Right cardiac atrium (tissue), 5 donors: ENCODE results near the gene ATF2. TPM values are rescaled to one million over a fixed set of nuclear protein-coding genes. Genes with fewer than 3 reads are reported as not detected.
"Not testable (repeated sequence)": the region's sequence is repeated elsewhere in the genome, so short reads cannot be mapped to it uniquely, and the experiment has no call there.

Experiments used
- ATAC-seq, 2 donors: fragments of 200-7000 bp; cut with Tn5 transposase; one replicate each; pipeline versions ENCODE4 v1.8.0 to v1.9.1; 2020; ENCODE audit warnings: moderate library complexity in 2 of 2, mild to moderate bottlenecking in 1 of 2
- DNase-seq, 3 donors: peaks; one replicate each; pipeline ENCODE4 v3.0.0-alpha.2; 2020
- H3K27ac ChIP-seq: one replicate; pipeline ENCODE4 v1.5.1; 2013; ENCODE audit warnings: mild to moderate bottlenecking, low read length, control low read depth, moderate library complexity
- H3K27me3 ChIP-seq: one replicate; pipeline ENCODE4 v1.6.1; 2013; ENCODE audit not compliant: control insufficient read depth, insufficient read depth
- H3K4me1 ChIP-seq: one replicate; pipeline ENCODE4 v1.6.1; 2013; ENCODE audit warnings: low read length; ENCODE audit not compliant: control insufficient read depth, insufficient read depth
- H3K4me3 ChIP-seq: one replicate; pipeline ENCODE4 v1.5.1; 2013; ENCODE audit warnings: low read length, control low read depth
- H3K9me3 ChIP-seq: one replicate; pipeline ENCODE4 v1.6.1; 2013; ENCODE audit warnings: low read length; ENCODE audit not compliant: control insufficient read depth
- WGBS: extraction: QIAGEN DNeasy Blood & Tissue Kit; methylation state at CpG from one replicate; pipeline ENCODE4 v1.1.7; 2013; 5-methylcytosine and 5-hydroxymethylcytosine counted together
- intact Hi-C, 4 donors: fragments of 100-400 bp; cut with DNase I; formaldehyde crosslinking; loops; one replicate each; pipeline versions ENCODE4 v1.11.0 to v1.14.0; 2022 to 2023
- polyA plus RNA-seq: library from polyadenylated mRNA; stranded (reverse); fragments of 200-250 nt; gene quantifications from one replicate; pipeline ENCODE4 v1.2.3, GENCODE V29; 2013
- total RNA-seq, 4 donors: library from RNA; stranded (reverse); fragmentation: NEBNext Ultra II Directional; extraction: Animal tissue kit (Norgen Biotek cat#: 25700); gene quantifications; one replicate each; pipeline ENCODE4 v1.2.1, GENCODE V29; 2021
- donor health status: healthy with polysubstance abuse.
- donor health status: DM: no; HTN: yes; CAD: no.
- donor health status: DM: no; HTN: no; CAD: no.
- donor health status: DM: no; HTN: yes; CAD: no; lungs with severe emphysema.
- donor health status: DM: yes; HTN: yes; CAD: no.

The ATF2 gene
- total and polyA plus RNA-seq, 5 donors: 10.8 to 39.2 (median 30.6) TPM

GRCh38 chr2:175136334-175137215, 31.4 kb downstream of the ATF2 start:
- intact Hi-C loops: no loop called here
- no peak for DNase-seq
- Histone ChIP-seq H3K9me3 (no peaks in the 10 kb centered on the region), H3K4me1 (peaks cover 2% of the 10 kb centered on the region), H3K27ac (no peak overlapping the region), H3K4me3 (no peak overlapping the region), H3K27me3 (no peaks in the 10 kb centered on the region)
- no peak for ATAC-seq

DNA sequence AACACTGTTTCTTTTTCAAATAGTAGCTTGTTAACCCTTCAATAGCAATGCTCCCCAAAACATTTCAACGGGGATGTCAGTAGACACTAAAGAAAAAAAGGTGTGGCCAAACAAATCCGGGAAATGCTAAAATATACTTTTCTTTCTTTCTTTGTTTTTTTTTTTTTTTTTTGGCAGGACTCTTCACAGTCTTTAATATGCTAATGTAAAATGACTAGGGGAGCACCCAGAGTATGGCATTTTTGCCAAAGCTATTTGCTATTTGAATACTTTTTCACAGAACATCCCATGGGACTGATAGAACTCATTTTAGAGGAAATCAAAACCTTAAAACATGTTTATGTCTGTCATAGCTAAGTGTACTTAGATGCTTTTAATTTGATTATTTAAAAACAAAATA, 32.1 kb downstream of the ATF2 start:
- H3K4me3 ChIP-seq: no peak overlapping the region
- no peaks in the 10 kb centered on the region for H3K27me3 ChIP-seq
- ATAC-seq (no peak), DNase-seq (no peak)
- WGBS: 70% methylated on average over 2 of the region's 2 CpGs
- H3K4me1 ChIP-seq: peaks cover 2% of the 10 kb centered on the region
- intact Hi-C loops: no loop called here
- no peaks in the 10 kb centered on the region for H3K9me3 ChIP-seq
- H3K27ac ChIP-seq: no peak overlapping the region

DNA sequence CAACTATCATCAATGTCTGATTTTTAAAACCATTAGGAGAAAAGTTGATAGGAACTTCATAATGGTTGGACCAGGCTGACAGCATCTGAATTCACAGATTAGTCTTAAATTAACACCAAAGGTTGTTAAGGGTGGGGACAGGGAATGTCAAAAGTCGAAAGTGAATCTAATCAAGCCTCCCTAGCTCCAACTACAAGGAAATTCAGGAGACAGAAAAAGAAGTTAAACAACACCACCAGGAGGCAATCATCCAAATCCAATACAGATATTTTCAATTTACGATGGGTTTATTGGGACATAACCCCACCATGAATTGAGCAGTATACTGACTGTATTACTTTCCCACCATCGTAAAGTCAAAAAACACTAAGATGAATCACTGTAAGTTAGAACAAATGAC, 32.8 kb downstream of the ATF2 start:
- H3K4me3 ChIP-seq: no peak overlapping the region
- no peak overlapping the region for H3K27ac ChIP-seq
- DNase-seq (no peak), ATAC-seq (no peak)
- no peaks in the 10 kb centered on the region for H3K9me3 ChIP-seq
- H3K4me1 ChIP-seq: no peaks in the 10 kb centered on the region
- 95% methylated on average over 3 of the region's 3 CpGs for WGBS
- intact Hi-C loops: no loop called here
- H3K27me3 ChIP-seq: no peaks in the 10 kb centered on the region

GRCh38 chr2:175131252-175131651, 36.8 kb downstream of the ATF2 start:
- intact Hi-C loops: no loop called here
- H3K4me3 ChIP-seq: no peak overlapping the region
- H3K27ac ChIP-seq: no peak overlapping the region
- no peaks in the 10 kb centered on the region for H3K27me3 ChIP-seq
- no peaks in the 10 kb centered on the region for H3K9me3 ChIP-seq
- 58% methylated on average over 2 of the region's 2 CpGs for WGBS
- H3K4me1 ChIP-seq: peaks cover 2% of the 10 kb centered on the region
- DNase-seq (no peak), ATAC-seq (no peak)

GRCh38 chr2:175126661-175127060, 41.3 kb downstream of the ATF2 start:
- peak in 1 of 2 donors; percentile 70 for ATAC-seq
- no peak overlapping the region for H3K27ac ChIP-seq
- peaks cover 2% of the 10 kb centered on the region for H3K4me1 ChIP-seq
- intact Hi-C loops: no loop called here
- 67% methylated on average over 1 of the region's 1 CpG for WGBS
- no peaks in the 10 kb centered on the region for H3K9me3 ChIP-seq
- H3K27me3 ChIP-seq: no peaks in the 10 kb centered on the region
- peak in 1 of 3 donors; percentile 44 for DNase-seq
- H3K4me3 ChIP-seq: no peak overlapping the region

DNA sequence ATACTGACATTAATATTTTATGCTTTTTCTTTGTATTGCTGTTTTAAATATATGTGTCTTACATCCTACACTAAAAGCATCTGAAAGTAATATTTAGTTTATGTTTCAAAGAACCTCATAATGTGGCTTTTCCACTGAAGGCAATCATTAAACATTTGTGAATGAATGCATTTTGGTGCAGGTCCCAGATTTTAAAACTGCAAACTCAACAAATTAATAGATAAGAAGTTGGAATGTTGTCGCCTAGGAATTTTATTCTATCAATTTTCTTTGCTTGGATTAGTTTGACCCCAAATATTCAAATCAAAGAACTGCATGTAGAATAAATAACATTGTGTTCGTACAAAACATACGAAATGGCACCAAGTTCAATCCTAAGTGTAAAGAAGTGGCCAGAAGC, 44.7 kb downstream of the ATF2 start:
- H3K4me3 ChIP-seq: no peak overlapping the region
- no peak overlapping the region for H3K27ac ChIP-seq
- intact Hi-C loops: no loop called here
- DNase-seq: no peak
- no peak for ATAC-seq
- H3K27me3 ChIP-seq: no peaks in the 10 kb centered on the region
- peaks cover 2% of the 10 kb centered on the region for H3K4me1 ChIP-seq
- H3K9me3 ChIP-seq: no peaks in the 10 kb centered on the region
- 90% methylated on average over 3 of the region's 3 CpGs for WGBS

- intact Hi-C loops: no loop called here
- Histone ChIP-seq H3K4me1 (no peaks in the 10 kb centered on the region), H3K9me3 (no peaks in the 10 kb centered on the region), H3K27me3 (no peaks in the 10 kb centered on the region), H3K27ac (no peak overlapping the region), H3K4me3 (no peak overlapping the region)
- WGBS: 78% methylated on average over 3 of the region's 3 CpGs
- no peak for ATAC-seq
- DNase-seq: no peak
These were observed 56.8 kb downstream of the ATF2 start for GRCh38 chr2:175111200-175111657.

DNA sequence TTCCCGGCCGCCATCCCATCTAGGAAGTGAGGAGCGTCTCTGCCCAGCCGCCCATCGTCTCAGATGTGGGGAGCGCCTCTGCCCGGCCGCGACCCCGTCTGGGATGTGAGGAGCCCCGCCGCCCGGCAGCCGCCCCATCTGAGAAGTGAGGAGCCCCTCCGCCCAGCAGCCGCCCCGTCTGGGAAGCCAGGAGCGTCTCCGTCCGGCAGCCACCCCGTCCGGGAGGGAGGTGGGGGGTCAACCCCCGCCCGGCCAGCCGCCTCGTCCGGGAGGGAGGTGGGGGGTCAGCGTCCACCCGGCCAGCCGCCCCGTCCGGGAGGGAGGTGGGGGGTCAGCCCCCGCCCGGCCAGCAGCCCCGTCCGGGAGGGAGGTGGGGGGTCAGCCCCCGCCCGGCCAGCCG, 59.9 kb downstream of the ATF2 start:
- peak in 2 of 3 donors; percentile 29 to 60 for DNase-seq
- H3K9me3 ChIP-seq, ATAC-seq, H3K27me3 ChIP-seq, H3K4me3 ChIP-seq, H3K27ac ChIP-seq, H3K4me1 ChIP-seq, intact Hi-C loops: not testable (repeated sequence)
- WGBS: over 99% methylated on average over 39 of the region's 39 CpGs

- Histone ChIP-seq H3K27ac (no peak overlapping the region), H3K4me1 (no peaks in the 10 kb centered on the region), H3K4me3 (no peak overlapping the region), H3K27me3 (no peaks in the 10 kb centered on the region), H3K9me3 (no peaks in the 10 kb centered on the region)
- ATAC-seq (no peak), DNase-seq (no peak)
- WGBS: 96% methylated on average over 4 of the region's 4 CpGs
- intact Hi-C loops: no loop called here
These were observed 60.9 kb downstream of the ATF2 start for GRCh38 chr2:175107146-175107545.

- no peak overlapping the region for H3K27ac ChIP-seq
- no peak overlapping the region for H3K4me3 ChIP-seq
- H3K9me3 ChIP-seq: no peaks in the 10 kb centered on the region
- ATAC-seq (no peak), DNase-seq (no peak)
- no peaks in the 10 kb centered on the region for H3K27me3 ChIP-seq
- intact Hi-C loops: no loop called here
- no peaks in the 10 kb centered on the region for H3K4me1 ChIP-seq
- WGBS: 67% methylated on average over 1 of the region's 1 CpG
These were observed 64.8 kb downstream of the ATF2 start for GRCh38 chr2:175103191-175103590.

DNA sequence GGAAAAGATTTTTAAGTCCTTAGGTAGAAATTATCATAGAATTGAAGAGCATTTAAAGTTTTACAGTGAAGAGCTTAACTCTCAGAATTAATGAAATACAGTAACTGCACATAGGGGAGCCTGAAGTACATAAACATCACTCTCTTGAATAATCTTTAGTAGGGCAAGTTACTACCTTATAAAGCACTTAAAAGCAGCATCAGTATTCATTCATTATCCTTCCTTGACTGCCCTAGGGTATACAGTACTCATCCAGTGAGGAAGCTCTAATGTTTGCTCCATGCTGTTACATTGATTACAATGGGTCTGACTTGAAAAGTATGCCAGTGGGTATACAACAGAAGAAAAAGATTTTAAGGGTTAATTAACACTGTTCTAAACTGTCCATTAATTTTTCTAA, 66.5 kb downstream of the ATF2 start:
- no peaks in the 10 kb centered on the region for H3K4me1 ChIP-seq
- H3K27me3 ChIP-seq: no peaks in the 10 kb centered on the region
- DNase-seq: no peak
- no peak overlapping the region for H3K27ac ChIP-seq
- intact Hi-C loops: no loop called here
- no peaks in the 10 kb centered on the region for H3K9me3 ChIP-seq
- ATAC-seq: no peak
- H3K4me3 ChIP-seq: no peak overlapping the region

DNA sequence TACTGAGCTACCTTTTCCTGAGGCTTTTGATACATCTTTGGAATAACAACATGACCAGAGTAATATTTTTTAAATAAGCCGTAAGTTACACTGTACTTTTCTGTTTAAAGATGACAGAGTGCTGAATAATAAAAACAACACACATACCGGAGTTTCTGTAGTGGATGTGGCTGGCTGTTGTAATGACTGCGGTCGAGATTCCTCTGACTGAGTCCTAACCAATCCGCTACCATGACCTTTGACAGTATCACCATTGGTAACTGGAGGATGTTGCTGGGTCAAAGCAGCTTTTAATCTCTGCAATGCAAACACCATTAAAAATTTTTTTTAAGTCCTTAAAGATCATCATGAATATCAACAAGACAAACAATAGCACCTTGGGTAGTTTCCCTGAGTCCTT, 70.7 kb downstream of the ATF2 start:
- Histone ChIP-seq H3K4me1 (no peaks in the 10 kb centered on the region), H3K9me3 (no peaks in the 10 kb centered on the region), H3K27me3 (no peaks in the 10 kb centered on the region), H3K27ac (no peak overlapping the region), H3K4me3 (no peak overlapping the region)
- intact Hi-C loops: no loop called here
- ATAC-seq (no peak), DNase-seq (no peak)
- 94% methylated on average over 5 of the region's 5 CpGs for WGBS
